GM18507 (cell line): ENCODE measurements around the gene DPP7.

Experiments used
- DNase-seq: peaks from one replicate; pipeline ENCODE4 v3.0.0; 2011; ENCODE audit warnings: low read depth; ENCODE audit not compliant: insufficient read length; ENCODE audit errors: extremely low spot score
- FAIRE-seq: peaks from 2 replicates; lab custom pipeline; 2011; peaks lifted over from hg19 to GRCh38; lab: Jason Lieb, UNC

The DPP7 gene

DNA sequence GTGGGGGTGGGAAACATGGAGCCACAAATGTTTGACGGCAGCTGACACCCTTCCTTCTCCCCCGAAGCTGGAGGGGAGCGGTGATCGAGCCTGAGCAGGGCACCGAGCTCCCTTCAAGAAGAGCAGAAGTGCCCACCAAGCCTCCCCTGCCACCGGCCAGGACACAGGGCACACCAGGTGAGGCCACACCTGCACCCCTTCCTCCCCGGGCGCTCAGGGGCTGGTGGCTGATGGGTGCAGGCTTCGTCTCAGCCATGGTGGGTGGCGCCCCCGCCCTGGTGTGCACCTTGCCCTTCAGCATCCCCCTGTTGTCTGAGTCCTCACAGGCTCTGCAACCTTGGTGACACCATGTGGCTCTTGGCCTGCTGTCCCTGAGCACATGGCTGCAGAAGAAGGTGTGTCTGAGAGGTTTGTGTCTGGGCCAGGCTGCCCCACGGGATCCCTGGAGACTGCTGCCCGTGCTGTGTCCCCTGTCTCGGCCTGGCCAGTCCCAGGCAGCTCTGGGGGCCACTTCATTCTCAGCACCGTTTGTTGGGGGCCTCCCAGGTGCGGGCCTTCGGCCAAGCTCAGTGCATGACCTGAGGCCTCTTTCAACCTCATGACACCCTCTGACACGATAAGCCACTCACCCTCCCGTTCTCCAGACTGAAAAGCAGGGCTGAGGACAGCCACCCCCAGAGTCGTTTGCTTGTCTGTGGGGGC lies 16.6 kb downstream of the DPP7 start:
- DNase-seq, result no peak
- no peak for FAIRE-seq

GRCh38 chr9:137096785-137097546 lies 17.6 kb downstream of the DPP7 start:
- DNase-seq (no peak), FAIRE-seq (no peak)

- FAIRE-seq, result peak; percentile 96
- no peak for DNase-seq
These were observed 18.6 kb downstream of the DPP7 start for GRCh38 chr9:137095664-137096517.

GRCh38 chr9:137089232-137089947 lies 25.1 kb downstream of the DPP7 start:
- no peak for DNase-seq

GRCh38 chr9:137088121-137088520 lies 26.4 kb downstream of the DPP7 start:
- no peak for DNase-seq
- no peak for FAIRE-seq

More at GRCh38 chr9:137089232-137089947, 25.1 kb downstream of the DPP7 start:
- FAIRE-seq, result no peak

GRCh38 chr9:137087409-137087925 lies 27.1 kb downstream of the DPP7 start:
- FAIRE-seq (peak; percentile 9), DNase-seq (no peak)

GRCh38 chr9:137086531-137087408 lies 27.8 kb downstream of the DPP7 start, which contains the start of gene MAN1B1:
Gene MAN1B1 (plus strand): TSS chr9:137086985. CDS start chr9:137087000, 15 bp downstream.
- FAIRE-seq (peak; percentile 99), DNase-seq (peak; percentile 96)

GRCh38 chr9:137085920-137086530 lies 28.5 kb downstream of the DPP7 start:
- no peak for FAIRE-seq
- no peak for DNase-seq

DNA sequence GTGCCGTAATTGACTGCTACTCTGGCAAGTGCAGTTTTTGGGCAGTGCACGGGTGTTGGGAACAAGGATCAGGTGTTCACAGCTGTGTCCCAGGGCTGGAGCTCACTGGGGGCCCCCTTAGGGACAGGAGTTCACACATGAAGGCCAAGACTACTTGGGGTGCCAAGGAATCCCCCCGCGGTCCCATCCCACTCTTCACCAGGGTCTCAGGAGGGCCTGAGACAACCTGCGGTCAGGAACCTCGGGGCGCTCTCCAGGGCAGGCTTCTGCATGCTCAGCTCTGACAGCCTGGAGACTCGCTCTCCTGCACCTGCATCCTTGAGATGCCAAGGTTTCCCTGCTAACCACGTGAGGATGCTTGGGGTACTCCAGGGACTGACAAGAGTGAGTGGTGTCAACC lies 30.0 kb downstream of the DPP7 start:
- DNase-seq, result no peak
- no peak for FAIRE-seq

GRCh38 chr9:137083394-137084004 lies 31.0 kb downstream of the DPP7 start:
- DNase-seq (no peak), FAIRE-seq (peak; percentile 59)

GRCh38 chr9:137082925-137083290 lies 31.6 kb downstream of the DPP7 start:
- FAIRE-seq, result no peak
- DNase-seq, result no peak

GRCh38 chr9:137082222-137082924 lies 32.2 kb downstream of the DPP7 start:
- FAIRE-seq (no peak), DNase-seq (no peak)

DNA sequence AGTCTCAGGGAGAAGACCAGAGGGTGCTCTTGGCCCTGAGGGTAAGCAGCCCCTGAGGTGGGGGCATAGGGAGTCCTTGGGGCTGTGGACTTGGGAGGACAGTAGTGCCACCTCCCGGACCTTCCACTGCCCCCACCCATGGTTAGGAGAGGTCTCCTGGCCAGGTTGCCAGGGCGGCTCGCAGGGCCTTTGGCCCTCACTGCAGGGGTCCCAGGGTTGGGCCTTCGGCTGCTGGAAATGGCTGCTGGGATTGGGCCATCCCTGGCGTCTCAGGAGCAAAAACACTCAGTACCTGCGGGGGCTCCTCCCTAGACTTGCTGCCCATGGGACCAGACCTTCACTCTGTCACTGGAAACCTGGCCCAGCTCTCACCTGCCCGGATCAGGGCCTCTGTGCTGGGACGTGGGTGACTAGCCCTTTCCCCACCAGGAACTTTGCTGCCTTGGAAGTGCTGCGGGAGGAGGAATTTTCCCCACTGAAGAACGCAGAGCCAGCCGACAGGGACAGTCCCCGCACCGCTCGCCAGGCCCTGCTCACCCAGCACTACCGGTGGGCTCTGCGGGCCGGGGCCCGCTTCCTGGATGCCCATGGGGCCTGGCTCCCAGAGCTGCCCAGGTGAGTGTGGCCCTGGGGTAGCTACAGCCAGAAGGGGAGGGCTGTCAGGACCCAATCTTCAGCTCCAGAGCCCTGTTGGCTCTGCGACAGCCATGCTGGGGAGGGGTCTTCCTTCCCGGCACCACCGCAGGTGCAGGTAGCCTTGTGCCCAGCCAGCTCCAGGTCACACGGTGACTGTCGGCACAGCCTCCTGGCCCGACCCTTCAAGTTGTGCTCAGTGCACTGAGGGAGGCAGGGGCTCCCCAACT lies 34.0 kb downstream of the DPP7 start:
- DNase-seq (no peak), FAIRE-seq (no peak)

GRCh38 chr9:137079401-137079787 lies 35.1 kb downstream of the DPP7 start:
- DNase-seq (no peak), FAIRE-seq (no peak)

- FAIRE-seq (no peak), DNase-seq (no peak)
These were observed 35.7 kb downstream of the DPP7 start for GRCh38 chr9:137078701-137079400.
